HG02852 (cell line): ENCODE results near the gene B3GNT8.
"Not testable (repeated sequence)": the region's sequence is repeated elsewhere in the genome, so short reads cannot be mapped to it uniquely, and the experiment has no call there.

Source experiments
- ATAC-seq: cut with Tn5 transposase; IDR thresholded peaks from one replicate; pipeline ENCODE4 v1.9.1; 2021; ENCODE audit warnings: mild to moderate bottlenecking, moderate library complexity; ENCODE audit not compliant: unreplicated experiment

The B3GNT8 gene

GRCh38 chr19:41416194-41416674 is 10.9 kb downstream of the B3GNT8 start:
- ATAC-seq, result no peak

DNA sequence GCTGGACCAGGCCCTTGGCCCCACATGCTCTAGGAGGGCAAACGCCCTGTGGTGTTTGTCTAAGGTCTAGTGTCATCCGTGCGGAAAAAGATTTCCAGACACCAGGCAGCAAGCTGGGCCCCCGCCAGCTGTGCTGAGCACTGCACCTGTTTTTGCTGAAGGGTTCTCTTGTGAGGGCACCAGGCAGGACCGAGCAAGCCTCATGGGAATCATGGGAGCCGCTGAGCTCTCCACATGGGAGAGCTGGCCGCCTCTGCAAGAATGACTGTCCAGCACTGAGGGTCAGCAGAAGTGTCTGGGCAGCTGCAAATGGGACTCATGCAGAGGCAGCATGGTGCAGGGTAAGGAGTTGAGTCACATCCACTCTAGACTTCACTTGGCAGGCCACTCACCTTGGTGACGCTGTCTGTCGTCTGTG is 12.0 kb downstream of the B3GNT8 start:
- no peak for ATAC-seq

DNA sequence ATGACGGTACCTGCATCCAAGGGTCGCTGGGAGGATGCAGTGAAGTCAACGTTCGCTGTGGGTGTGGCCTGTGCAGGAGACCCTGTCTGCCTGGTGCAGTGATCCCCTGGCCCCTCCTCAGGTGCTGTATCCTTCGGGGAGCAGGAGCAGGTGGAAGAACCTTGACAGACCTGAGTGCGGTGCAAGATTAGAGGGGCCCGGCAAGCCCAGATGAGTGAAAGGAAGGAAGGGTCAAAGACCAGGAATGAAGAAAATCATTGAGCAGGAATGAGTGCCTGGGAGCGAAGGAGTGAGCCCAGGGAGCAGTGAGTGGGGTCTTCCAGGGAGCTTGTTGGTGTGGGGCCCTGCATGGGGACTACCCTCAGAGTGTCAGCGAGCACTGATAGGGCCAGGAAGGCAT is 12.7 kb downstream of the B3GNT8 start:
- no peak for ATAC-seq

GRCh38 chr19:41413947-41414346 is 13.2 kb downstream of the B3GNT8 start:
- no peak for ATAC-seq

DNA sequence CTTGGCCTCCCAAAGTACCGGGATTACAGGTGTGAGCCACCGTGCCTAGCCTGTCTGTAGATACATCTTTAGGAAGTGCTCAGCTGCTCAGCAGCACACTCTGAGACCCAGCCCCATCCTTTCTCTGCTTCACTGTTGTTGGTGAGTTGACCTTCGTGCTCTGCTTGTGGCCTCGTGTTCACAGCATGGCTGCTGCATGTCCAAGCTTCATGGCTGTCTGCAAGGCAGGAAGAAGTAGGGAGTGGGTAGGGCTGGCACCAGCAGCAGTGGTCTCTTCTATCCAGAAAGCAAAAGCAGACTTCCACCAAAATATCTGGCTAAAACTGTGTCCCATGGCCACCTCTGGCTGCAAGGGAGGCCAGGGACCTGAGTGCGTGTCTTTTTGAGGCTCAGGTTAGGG is 14.2 kb downstream of the B3GNT8 start:
- ATAC-seq, result no peak

GRCh38 chr19:41411968-41412265 is 15.3 kb downstream of the B3GNT8 start:
- ATAC-seq, result no peak

DNA sequence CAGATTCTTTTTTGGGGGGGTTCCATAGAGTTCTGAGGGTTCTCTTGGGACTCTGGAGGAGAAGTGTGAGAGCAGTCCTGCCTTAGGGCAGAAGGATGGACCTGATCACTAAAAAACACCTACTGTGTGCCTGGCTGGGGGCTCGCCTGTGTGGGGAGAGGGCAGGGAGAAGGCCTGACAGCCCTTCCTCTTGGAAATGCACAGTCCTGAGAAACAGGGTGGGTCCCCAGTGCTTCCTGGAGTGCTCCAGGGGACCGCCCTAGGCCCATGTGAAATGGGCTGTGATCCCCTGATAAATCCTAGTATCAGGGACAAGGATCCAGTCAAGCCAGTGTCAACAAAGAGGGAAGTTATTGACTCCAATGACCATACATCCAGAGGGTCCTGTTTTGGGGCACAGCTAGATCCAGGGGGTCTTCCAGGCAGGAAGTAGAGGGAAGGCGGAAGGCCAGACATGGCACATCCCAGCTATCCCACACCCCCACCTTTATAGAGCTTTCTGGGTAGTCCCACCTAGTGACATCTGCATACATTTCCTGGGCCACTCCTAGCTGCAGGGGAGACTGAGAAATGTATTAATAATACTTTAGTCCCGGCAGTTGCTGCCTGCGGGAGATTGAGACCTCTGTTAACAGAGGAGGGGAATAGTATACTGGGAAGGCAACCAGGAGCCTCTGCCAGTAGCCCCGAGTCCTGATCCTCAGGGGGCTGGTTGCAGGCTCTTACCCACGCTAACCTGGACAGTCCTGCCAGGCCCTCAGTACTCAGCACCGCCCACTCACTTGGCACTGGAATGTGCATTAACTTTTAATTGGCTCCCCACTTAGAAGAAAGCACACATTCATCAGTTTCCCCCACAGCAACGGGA is 15.8 kb downstream of the B3GNT8 start:
- no peak for ATAC-seq

- no peak for ATAC-seq
These were observed 16.7 kb downstream of the B3GNT8 start for GRCh38 chr19:41410336-41411054.

DNA sequence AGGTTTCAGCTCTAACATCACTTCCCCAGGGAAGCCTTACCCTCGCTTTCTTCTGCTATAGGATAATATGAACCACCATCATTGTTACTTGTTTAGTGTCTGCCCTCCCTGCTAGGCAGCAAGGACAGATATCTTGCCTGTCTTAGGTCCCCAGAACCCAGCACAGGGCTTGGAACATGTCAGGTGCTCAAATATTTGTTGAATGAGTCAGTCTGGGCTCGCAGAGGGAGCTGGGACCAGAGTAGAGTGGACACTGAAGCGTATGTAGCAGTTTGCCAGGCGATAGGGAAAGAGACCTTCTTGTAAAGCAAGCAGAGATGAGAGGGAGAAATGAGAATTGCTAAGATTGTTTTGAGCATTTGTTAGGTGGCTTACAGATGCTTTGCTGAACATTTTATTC is 17.9 kb downstream of the B3GNT8 start:
- ATAC-seq, result no peak

DNA sequence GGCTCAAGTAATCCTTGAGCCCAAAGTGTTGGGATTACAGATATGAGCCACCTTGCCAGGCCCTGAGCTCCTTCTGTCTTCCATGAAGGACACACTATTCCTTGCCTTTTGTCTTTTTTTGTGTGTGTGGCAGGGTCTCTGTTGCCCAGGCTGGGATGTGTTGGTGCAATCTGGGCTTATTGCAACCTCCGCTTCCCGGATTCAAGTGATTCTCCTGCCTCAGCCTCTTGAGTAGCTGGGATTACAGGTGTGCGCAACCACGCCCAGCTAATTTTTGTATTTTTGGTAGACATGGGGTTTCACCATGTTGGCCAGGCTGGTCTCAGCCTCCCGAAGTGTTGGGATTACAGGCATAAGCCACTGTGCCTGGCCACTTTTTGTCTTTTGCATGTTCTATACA is 18.3 kb downstream of the B3GNT8 start:
- ATAC-seq, result not testable (repeated sequence)

- no peak for ATAC-seq
These were observed 18.9 kb downstream of the B3GNT8 start for GRCh38 chr19:41408256-41408655.

GRCh38 chr19:41407271-41407670 is 19.9 kb downstream of the B3GNT8 start:
- no peak for ATAC-seq

GRCh38 chr19:41405776-41406175 is 21.4 kb downstream of the B3GNT8 start:
- no peak for ATAC-seq

GRCh38 chr19:41403181-41403970 is 23.8 kb downstream of the B3GNT8 start:
- ATAC-seq, result no peak

- no peak for ATAC-seq
These were observed 25.2 kb downstream of the B3GNT8 start for GRCh38 chr19:41402010-41402409.

- no peak for ATAC-seq
These were observed 25.7 kb downstream of the B3GNT8 start for GRCh38 chr19:41401483-41401882.

DNA sequence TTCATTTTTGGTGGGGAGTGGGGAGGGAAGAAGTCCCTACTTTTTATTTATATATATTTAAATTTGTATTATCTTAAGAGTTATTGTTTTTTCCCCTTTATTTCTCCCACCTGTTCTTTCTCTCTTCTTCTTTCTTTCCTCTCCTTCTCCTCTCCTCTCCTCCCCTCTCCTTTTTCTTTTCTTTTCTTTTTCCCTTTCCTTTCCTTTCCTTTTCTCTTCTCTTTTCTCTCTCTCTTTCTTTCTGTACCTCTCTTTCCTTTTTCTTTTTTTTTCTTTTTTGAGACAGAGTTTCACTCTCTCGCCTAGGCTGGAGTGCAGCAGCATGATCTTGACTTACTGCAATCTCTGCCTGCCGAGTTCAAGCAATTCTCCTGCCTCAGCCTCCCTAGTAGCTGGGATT is 27.6 kb downstream of the B3GNT8 start:
- no peak for ATAC-seq

DNA sequence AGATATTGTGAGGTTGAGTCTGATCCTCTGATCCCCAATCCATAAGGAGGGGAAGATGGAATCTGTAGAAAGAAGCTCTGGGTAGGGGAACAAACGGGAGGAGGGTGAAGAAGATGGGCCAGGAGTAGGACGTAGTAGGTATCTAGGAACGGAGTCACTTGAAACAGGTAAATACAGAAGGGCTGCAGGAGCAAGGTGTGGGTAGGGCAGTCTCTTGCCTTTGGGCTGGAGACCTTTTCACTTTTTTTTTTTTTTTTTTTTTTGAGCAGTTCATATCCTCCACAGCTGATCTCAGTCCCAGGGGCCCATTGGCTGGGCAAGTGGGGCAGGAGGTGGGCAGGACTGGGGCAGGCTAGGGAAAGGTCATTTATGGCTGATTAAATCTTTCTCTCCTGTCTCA is 28.1 kb downstream of the B3GNT8 start:
- ATAC-seq, result no peak

- ATAC-seq, result no peak
These were observed 28.6 kb downstream of the B3GNT8 start for GRCh38 chr19:41398598-41398997.

DNA sequence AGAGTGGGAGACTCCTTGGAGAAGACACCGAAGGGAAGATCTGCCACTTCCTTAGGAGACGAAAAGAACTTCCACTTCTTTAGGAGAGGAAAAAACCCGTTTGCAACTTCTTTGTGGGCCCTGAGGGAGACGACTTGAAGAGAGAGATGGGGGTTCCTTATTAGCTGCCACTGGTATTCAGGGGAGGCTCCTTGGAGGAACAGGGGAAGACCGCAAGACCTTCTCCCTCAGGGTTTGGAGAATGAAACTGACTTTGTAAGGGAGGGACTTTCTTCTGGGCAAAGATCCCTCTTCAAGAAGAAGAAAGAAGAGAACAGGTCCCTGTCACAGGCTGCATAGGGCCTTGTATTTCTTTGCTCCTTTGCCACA is 29.1 kb downstream of the B3GNT8 start:
- ATAC-seq, result no peak
